SK-N-SH (cell line): Measurements from ENCODE around the gene RGS17. TPM values are rescaled to one million over a fixed set of nuclear protein-coding genes. Genes with fewer than 3 reads are reported as not detected.

ENCODE experiments used
- CTCF ChIA-PET: fragments of 300-600, 350-600 bp; formaldehyde crosslinking; extraction: SDS; loops from one replicate; lab custom pipeline; 2021; lab: Yijun Ruan, JAX
- POLR2A ChIA-PET: fragments of 350-600 bp; sonication (Branson Sonifier 250); formaldehyde crosslinking; extraction: SDS; loops from one replicate; lab custom pipeline; 2020; ENCODE audit warnings: antibody characterized with exemption, inconsistent platforms; lab: Yijun Ruan, JAX
- DNase-seq: peaks from one replicate; pipeline ENCODE4 v3.0.0; 2012
- H2AFZ ChIP-seq: fragments of 200-600 bp; sonication (generic); 2 replicates; pipeline ENCODE4 v1.8.1; 2016; ENCODE audit warnings: antibody characterized with exemption, mild to moderate bottlenecking, low read depth
- H3F3A ChIP-seq: fragments of 200-600 bp; sonication (generic); replicated peaks from 2 replicates; pipeline ENCODE3; 2016; ENCODE audit warnings: antibody characterized with exemption, mild to moderate bottlenecking; ENCODE audit not compliant: insufficient read depth
- H3K27ac ChIP-seq, 2 experiments: fragments of 200-500 bp in 1 of 2; fragments of 200-600 bp in 1 of 2; sonication (Bioruptor generic) in 1 of 2; sonication (generic), shearing (Covaris generic) in 1 of 2; 2 replicates each; pipeline versions ENCODE4 v1.5.1 to v1.6.1; 2014 to 2016; ENCODE audit warnings: low read depth in 2 of 2, inconsistent platforms in 1 of 2, low read length in 1 of 2, mild to moderate bottlenecking in 1 of 2, mixed read lengths in 1 of 2
- H3K27me3 ChIP-seq: fragments of 200-600 bp; sonication (generic), shearing (Covaris generic); 2 replicates; pipeline ENCODE4 v1.6.1; 2016; ENCODE audit warnings: mixed run types; ENCODE audit not compliant: insufficient read depth
- H3K36me3 ChIP-seq, 2 experiments: fragments of 200-500 bp in 1 of 2; fragments of 200-600 bp in 1 of 2; sonication (Bioruptor generic) in 1 of 2; sonication (generic) in 1 of 2; replicated peaks in 1 of 2; 2 replicates each; pipeline versions ENCODE3 to v1.5.1; 2014 to 2016; ENCODE audit warnings: low read length in 1 of 2, mild to moderate bottlenecking in 1 of 2; ENCODE audit not compliant: insufficient read depth in 2 of 2, control insufficient read depth in 1 of 2
- H3K4me1 ChIP-seq, 2 experiments: fragments of 200-500 bp in 1 of 2; fragments of 200-600 bp in 1 of 2; sonication (Bioruptor generic) in 1 of 2; sonication (generic), shearing (Covaris generic) in 1 of 2; 2 replicates each; pipeline versions ENCODE4 v1.5.1 to v1.6.1; 2014 to 2016; ENCODE audit warnings: low read depth in 1 of 2, low read length in 1 of 2, mixed run types in 1 of 2; ENCODE audit not compliant: insufficient read depth in 2 of 2, control insufficient read depth in 1 of 2
- H3K4me2 ChIP-seq: fragments of 200-600 bp; sonication (generic), shearing (Covaris generic); 2 replicates; pipeline ENCODE4 v1.6.1; 2017; ENCODE audit warnings: mixed run types
- H3K4me3 ChIP-seq, 2 experiments: fragments of 200-500 bp in 1 of 2; fragments of 200-600 bp in 1 of 2; sonication (Bioruptor generic) in 1 of 2; sonication (generic), shearing (Covaris generic) in 1 of 2; 2 replicates each; pipeline versions ENCODE4 v1.5.1 to v1.8.1; 2014 to 2016; ENCODE audit warnings: low read depth in 2 of 2, inconsistent platforms in 1 of 2, low read length in 1 of 2, mild to moderate bottlenecking in 1 of 2, mixed read lengths in 1 of 2, moderate library complexity in 1 of 2
- H3K79me2 ChIP-seq: fragments of 200-600 bp; sonication (generic); 2 replicates; pipeline ENCODE4 v1.8.1; 2017; ENCODE audit warnings: mild to moderate bottlenecking; ENCODE audit not compliant: insufficient read depth
- H3K9ac ChIP-seq: fragments of 200-600 bp; sonication (generic); 2 replicates; pipeline ENCODE4 v1.6.1; 2017; ENCODE audit warnings: mixed run types
- H3K9me2 ChIP-seq: fragments of 200-600 bp; sonication (generic); 2 replicates; pipeline ENCODE4 v1.6.1; 2017; ENCODE audit warnings: mixed run types
- H3K9me3 ChIP-seq: fragments of 200-600 bp; sonication (generic); 2 replicates; pipeline ENCODE4 v1.6.1; 2017; ENCODE audit warnings: mixed run types, mild to moderate bottlenecking, moderate library complexity
- H4K20me1 ChIP-seq: fragments of 200-600 bp; sonication (generic); 2 replicates; pipeline ENCODE4 v1.6.1; 2017; ENCODE audit warnings: mild to moderate bottlenecking, mixed run types; ENCODE audit not compliant: insufficient read depth
- ELF1 ChIP-seq: IDR thresholded peaks from 2 replicates; pipeline ENCODE4 v1.4.0; 2012
- EP300 ChIP-seq, 2 experiments: IDR thresholded peaks; 2 replicates each; pipeline versions ENCODE4 v1.4.0 to v1.6.1; 2012; ENCODE audit warnings: borderline replicate concordance in 1 of 2, low read depth in 1 of 2, low read length in 1 of 2
- FOSL2 ChIP-seq: IDR thresholded peaks from 2 replicates; pipeline ENCODE4 v1.4.0; 2012; ENCODE audit warnings: low read depth, mild to moderate bottlenecking, moderate library complexity, borderline replicate concordance
- FOXJ3 ChIP-seq: sonication (generic); formaldehyde crosslinking; IDR thresholded peaks from 2 replicates; pipeline ENCODE4 v1.5.1; 2020; ENCODE audit warnings: mild to moderate bottlenecking, missing genetic modification reagents
- GABPA ChIP-seq: IDR thresholded peaks from 2 replicates; pipeline ENCODE4 v1.4.0; 2012; ENCODE audit warnings: low read depth, mild to moderate bottlenecking
- JUND ChIP-seq: IDR thresholded peaks from 2 replicates; pipeline ENCODE4 v1.4.0; 2012
- MXI1 ChIP-seq: IDR thresholded peaks from 2 replicates; pipeline ENCODE4 v1.6.1; 2012; ENCODE audit warnings: mild to moderate bottlenecking, low read depth, low read length, improper control_type of control experiment
- NRF1 ChIP-seq: IDR thresholded peaks from 2 replicates; pipeline ENCODE4 v1.6.1; 2012; ENCODE audit warnings: low read depth, mild to moderate bottlenecking, low read length
- RCOR1 ChIP-seq: fragments of 150-350 bp; IDR thresholded peaks from 2 replicates; pipeline ENCODE4 v1.6.1; 2017; ENCODE audit warnings: antibody characterized with exemption, low read length
- RFX5 ChIP-seq: IDR thresholded peaks from 2 replicates; pipeline ENCODE4 v1.6.1; 2012; ENCODE audit warnings: mild to moderate bottlenecking, improper control_type of control experiment, low read length
- TCF12 ChIP-seq: IDR thresholded peaks from 2 replicates; pipeline ENCODE4 v1.4.0; 2012
- WGBS: methylation state at CpG from one replicate; pipeline ENCODE4 v1.1.6; 2017; ENCODE audit warnings: low lambda C conversion rate; 5-methylcytosine and 5-hydroxymethylcytosine counted together
- polyA plus RNA-seq, 3 experiments: library from polyadenylated mRNA; depleted of rRNA; stranded (reverse); fragments of >200 nt; gene quantifications; 2 replicates each; pipeline ENCODE4 v1.2.3, GENCODE V29; 2012
- TF ChIP-seq, protein P1 (sequence below): IDR thresholded peaks from 2 replicates; pipeline ENCODE4 v1.4.0; 2012; ENCODE audit warnings: low read depth
- TF ChIP-seq, protein P2 (sequence below): IDR thresholded peaks from 2 replicates; pipeline ENCODE4 v1.4.0; 2012; ENCODE audit warnings: low read depth, borderline replicate concordance
- TF ChIP-seq, protein P3 (sequence below): IDR thresholded peaks from 2 replicates; pipeline ENCODE4 v1.4.0; 2012; ENCODE audit warnings: low read depth, borderline replicate concordance
- TF ChIP-seq, protein P4 (sequence below): IDR thresholded peaks from 2 replicates; pipeline ENCODE4; 2012
- TF ChIP-seq, protein P5 (sequence below): fragments of 200-600 bp; sonication (generic); IDR thresholded peaks from 2 replicates; pipeline ENCODE4 v1.6.1; 2017; ENCODE audit warnings: antibody characterized with exemption, mild to moderate bottlenecking, moderate library complexity
- TF ChIP-seq, protein P6 (sequence below): fragments of 150-350 bp; IDR thresholded peaks from 2 replicates; pipeline ENCODE4 v1.6.1; 2016; ENCODE audit warnings: mild to moderate bottlenecking, low read depth, low read length

Gene RGS17
- polyA plus RNA-seq, 1 of the 3 experiments (the other 2 are of a cell fraction): 1.4 TPM

DNA sequence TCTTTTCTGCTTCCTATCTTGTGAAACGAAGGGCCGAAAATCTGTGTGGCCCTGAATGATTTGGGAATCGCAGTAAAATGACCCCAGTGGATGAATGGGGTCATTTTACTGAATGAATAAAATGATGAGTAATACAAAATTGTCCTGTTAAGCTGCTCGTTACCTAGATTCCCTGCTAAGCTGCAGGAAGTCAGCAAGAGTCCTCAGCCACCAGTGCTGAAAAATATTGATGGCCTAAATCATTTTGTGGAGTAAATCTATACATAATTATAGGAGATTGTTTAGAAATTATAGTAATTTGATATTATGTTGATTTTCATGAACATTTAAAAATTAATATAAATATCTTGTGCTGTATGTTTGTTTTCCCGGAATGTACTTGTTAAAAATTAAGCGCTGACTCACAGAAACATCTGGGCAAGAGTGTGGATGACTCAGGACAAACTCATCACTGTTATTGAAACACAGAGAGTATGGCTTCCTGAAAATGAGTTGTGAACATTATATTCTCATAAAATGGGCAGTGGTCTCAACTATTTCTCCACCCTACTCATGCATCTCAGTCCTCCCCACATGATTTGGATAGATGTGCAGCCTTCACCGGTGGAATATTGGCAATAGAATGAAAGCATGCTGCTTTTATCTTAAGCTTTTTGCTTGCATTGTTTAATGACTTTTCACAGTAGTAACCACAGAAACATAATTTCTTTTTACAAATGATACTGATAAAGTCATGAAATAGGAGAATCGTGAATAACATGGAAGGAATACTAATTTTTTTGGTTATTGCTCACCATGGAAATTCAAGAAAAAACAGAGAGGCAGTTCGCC is 36.2 kb upstream of the RGS17 start:
- Histone ChIP-seq H3K79me2 (no peaks in the 10 kb centered on the region), H3K4me3 (no peak overlapping the region), H3K4me1 (peaks cover under 1 to 9% of the 10 kb centered on the region in 2 experiments; a peak in 2 of 4 replicates), H3K36me3 (no peaks in the 10 kb centered on the region), H3K9ac (no peak overlapping the region), H4K20me1 (no peaks in the 10 kb centered on the region), H3K27me3 (no peaks in the 10 kb centered on the region), H3K9me3 (no peaks in the 10 kb centered on the region), H3K27ac (peak overlapping the region; percentile 16 to 66; a peak in 3 of 4 replicates), H3F3A (peaks cover 16% of the 10 kb centered on the region), H2AFZ (no peak overlapping the region), H3K9me2 (no peaks in the 10 kb centered on the region), H3K4me2 (peak overlapping the region; percentile 23; the same call in 1 of the 2 replicates)
- ChIA-PET POLR2A (no interaction called here), CTCF (no interaction called here)
- TF ChIP-seq JUND (peak; percentile 42; the same call in 1 of the 2 replicates), FOSL2 (peak; percentile 65; the same call in 1 of the 2 replicates), TCF12 (peak; percentile 66), GABPA (no peak)
- TF ChIP-seq, protein P1, sequence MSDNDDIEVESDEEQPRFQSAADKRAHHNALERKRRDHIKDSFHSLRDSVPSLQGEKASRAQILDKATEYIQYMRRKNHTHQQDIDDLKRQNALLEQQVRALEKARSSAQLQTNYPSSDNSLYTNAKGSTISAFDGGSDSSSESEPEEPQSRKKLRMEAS: no peak
- TF ChIP-seq, protein P2, sequence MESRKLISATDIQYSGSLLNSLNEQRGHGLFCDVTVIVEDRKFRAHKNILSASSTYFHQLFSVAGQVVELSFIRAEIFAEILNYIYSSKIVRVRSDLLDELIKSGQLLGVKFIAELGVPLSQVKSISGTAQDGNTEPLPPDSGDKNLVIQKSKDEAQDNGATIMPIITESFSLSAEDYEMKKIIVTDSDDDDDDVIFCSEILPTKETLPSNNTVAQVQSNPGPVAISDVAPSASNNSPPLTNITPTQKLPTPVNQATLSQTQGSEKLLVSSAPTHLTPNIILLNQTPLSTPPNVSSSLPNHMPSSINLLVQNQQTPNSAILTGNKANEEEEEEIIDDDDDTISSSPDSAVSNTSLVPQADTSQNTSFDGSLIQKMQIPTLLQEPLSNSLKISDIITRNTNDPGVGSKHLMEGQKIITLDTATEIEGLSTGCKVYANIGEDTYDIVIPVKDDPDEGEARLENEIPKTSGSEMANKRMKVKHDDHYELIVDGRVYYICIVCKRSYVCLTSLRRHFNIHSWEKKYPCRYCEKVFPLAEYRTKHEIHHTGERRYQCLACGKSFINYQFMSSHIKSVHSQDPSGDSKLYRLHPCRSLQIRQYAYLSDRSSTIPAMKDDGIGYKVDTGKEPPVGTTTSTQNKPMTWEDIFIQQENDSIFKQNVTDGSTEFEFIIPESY: no peak
- TF ChIP-seq, protein P3, sequence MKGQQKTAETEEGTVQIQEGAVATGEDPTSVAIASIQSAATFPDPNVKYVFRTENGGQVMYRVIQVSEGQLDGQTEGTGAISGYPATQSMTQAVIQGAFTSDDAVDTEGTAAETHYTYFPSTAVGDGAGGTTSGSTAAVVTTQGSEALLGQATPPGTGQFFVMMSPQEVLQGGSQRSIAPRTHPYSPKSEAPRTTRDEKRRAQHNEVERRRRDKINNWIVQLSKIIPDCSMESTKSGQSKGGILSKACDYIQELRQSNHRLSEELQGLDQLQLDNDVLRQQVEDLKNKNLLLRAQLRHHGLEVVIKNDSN: no peak
- WGBS: 28% methylated on average over 9 of the region's 9 CpGs
- no peak for DNase-seq

DNA sequence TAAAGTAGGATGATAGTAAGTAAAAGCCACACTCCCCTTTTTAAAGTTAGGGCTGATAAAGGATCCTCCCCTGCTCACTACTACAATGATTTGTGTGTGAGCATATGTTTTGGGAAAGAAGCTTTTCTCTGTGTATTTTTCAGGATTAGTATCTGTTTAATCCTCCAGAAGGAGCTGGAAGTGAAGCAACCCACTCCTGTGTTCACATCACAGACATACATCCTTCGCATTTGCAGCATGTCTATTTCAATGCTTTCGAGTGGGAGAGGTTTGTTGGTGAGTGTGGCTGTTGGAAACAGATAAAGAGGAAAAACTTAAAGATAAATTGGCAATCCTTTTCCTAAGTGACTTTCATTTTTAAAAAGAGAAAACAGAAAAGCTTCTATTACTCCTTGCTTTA is 31.6 kb upstream of the RGS17 start:
- no peak for DNase-seq
- ChIA-PET POLR2A (no interaction called here), CTCF (interaction anchor here (0.9 to 2.1 kb wide), 3 partner anchors 18 to 1115 kb away, joined by 3 to 7 read pairs (median 3); no protein-coding TSS in a partner anchor)
- H3K9ac ChIP-seq: no peak overlapping the region
- no peaks in the 10 kb centered on the region for H3K9me2 ChIP-seq
- H3F3A ChIP-seq: peaks cover 8% of the 10 kb centered on the region
- no peaks in the 10 kb centered on the region for H4K20me1 ChIP-seq
- no peaks in the 10 kb centered on the region for H3K27me3 ChIP-seq
- peaks cover 0 to 5% of the 10 kb centered on the region in 2 experiments; a peak in 1 of 4 replicates for H3K4me1 ChIP-seq
- H3K27ac ChIP-seq: no peak overlapping the region
- H3K36me3 ChIP-seq: no peaks in the 10 kb centered on the region
- no peaks in the 10 kb centered on the region for H3K9me3 ChIP-seq
- no peaks in the 10 kb centered on the region for H3K79me2 ChIP-seq
- no peak overlapping the region for H2AFZ ChIP-seq
- WGBS: 85% methylated on average over 2 of the region's 2 CpGs
- H3K4me3 ChIP-seq: no peak overlapping the region
- no peak overlapping the region for H3K4me2 ChIP-seq
- TF ChIP-seq EP300 (IDR thresholded peaks at IDR 0.05; ENCODE audit: borderline replicate concordance in 1 of 2, low read depth in 1 of 2, low read length in 1 of 2) (no peak), TCF12 (no peak), RFX5 (no peak), NRF1 (no peak), ELF1 (no peak), JUND (no peak), FOXJ3 (no peak), MXI1 (no peak), RCOR1 (no peak)
- TF ChIP-seq, protein P2: no peak
- TF ChIP-seq, protein P4, sequence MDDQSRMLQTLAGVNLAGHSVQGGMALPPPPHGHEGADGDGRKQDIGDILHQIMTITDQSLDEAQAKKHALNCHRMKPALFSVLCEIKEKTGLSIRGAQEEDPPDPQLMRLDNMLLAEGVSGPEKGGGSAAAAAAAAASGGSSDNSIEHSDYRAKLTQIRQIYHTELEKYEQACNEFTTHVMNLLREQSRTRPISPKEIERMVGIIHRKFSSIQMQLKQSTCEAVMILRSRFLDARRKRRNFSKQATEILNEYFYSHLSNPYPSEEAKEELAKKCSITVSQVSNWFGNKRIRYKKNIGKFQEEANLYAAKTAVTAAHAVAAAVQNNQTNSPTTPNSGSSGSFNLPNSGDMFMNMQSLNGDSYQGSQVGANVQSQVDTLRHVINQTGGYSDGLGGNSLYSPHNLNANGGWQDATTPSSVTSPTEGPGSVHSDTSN: no peak
- TF ChIP-seq, protein P5, sequence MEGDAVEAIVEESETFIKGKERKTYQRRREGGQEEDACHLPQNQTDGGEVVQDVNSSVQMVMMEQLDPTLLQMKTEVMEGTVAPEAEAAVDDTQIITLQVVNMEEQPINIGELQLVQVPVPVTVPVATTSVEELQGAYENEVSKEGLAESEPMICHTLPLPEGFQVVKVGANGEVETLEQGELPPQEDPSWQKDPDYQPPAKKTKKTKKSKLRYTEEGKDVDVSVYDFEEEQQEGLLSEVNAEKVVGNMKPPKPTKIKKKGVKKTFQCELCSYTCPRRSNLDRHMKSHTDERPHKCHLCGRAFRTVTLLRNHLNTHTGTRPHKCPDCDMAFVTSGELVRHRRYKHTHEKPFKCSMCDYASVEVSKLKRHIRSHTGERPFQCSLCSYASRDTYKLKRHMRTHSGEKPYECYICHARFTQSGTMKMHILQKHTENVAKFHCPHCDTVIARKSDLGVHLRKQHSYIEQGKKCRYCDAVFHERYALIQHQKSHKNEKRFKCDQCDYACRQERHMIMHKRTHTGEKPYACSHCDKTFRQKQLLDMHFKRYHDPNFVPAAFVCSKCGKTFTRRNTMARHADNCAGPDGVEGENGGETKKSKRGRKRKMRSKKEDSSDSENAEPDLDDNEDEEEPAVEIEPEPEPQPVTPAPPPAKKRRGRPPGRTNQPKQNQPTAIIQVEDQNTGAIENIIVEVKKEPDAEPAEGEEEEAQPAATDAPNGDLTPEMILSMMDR: no peak
- TF ChIP-seq, protein P6, sequence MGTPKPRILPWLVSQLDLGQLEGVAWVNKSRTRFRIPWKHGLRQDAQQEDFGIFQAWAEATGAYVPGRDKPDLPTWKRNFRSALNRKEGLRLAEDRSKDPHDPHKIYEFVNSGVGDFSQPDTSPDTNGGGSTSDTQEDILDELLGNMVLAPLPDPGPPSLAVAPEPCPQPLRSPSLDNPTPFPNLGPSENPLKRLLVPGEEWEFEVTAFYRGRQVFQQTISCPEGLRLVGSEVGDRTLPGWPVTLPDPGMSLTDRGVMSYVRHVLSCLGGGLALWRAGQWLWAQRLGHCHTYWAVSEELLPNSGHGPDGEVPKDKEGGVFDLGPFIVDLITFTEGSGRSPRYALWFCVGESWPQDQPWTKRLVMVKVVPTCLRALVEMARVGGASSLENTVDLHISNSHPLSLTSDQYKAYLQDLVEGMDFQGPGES: no peak
